ENCODE data around the gene AZIN2.

DNA sequence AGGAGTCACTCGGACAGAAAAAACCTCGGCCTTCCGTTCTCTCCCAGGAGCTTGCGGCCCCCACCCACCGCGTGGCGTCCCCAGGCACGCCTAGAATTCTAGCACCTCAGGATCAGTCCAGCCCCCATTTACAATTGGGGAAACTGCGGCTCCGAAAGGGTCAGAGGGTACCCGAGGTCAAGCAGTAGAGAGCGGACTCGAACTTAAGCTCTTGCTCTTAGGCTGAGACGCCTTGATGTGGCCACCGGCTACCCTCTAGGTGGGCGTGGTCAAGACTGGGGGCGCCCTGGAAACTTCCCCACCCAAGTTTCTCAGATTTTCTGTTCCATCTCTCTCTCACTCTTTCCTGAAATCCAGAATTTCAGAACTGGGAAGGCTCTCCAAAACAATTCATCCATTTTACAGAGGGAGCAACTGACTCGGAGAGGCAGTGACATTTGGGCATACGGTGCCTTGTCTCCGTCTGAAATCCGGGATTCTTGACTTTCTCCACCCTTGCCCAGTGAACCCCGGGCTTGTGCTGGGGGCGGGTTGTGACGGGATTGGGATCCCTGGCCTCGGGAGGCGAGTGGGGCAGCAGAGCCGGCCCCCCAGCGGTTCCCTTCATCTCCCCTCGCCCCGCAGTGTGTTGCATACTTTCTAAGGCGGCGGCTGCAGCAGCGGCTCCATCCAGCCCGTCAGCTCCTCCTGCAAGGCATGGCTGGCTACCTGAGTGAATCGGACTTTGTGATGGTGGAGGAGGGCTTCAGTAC is 777 bp downstream of the AZIN2 start:
- TF ChIP-seq EZH2 (IDR thresholded peaks at IDR 0.05; ENCODE audit: borderline replicate concordance, low read length) (no peak), CTCF (conservative IDR thresholded peaks at IDR 0.05 in 1 of 2, IDR thresholded peaks at IDR 0.05 in 1 of 2; ENCODE audit: extremely low read depth in 1 of 2, insufficient read depth in 1 of 2, low read depth in 1 of 2, low read length in 2 of 2) (no peak)

Measured in mammary epithelial cell (primary cell).